ENCODE measurements around the gene MGMT. TPM values are rescaled to one million over a fixed set of nuclear protein-coding genes. Genes with fewer than 3 reads are reported as not detected.

Gene MGMT
- total and polyA plus RNA-seq, 2 of the 4 experiments (the other 2 are of a cell fraction): 11.5 to 17.8 TPM

DNA sequence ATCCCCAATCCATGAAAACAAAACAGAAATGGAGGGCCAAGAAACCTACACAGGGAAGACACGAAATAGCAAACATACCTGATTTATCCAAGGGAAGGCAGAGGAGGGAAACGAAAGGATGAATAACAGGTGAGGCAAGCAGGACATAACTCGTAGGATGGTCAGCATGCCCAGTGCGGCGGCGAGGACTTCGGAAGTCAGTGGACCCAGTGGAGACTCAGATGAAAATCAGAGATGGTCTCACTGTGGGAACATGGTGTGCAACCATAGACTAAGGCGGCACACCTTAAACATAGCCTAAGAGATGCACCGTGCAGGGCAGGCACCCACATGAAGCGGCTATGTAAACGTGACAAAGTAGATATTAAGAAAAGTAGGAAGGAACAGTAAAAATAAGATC, 157.5 kb downstream of the MGMT start:
- BruUV-seq (replicated peaks): no TSS peak
- Histone ChIP-seq H4K5ac (ENCODE audit: low read depth, low read length) (no peak overlapping the region), H3K27ac (ENCODE audit: insufficient read depth, low read length) (no peak overlapping the region), H4K20me1 (ENCODE audit: insufficient read depth, low read length) (no peaks in the 10 kb centered on the region), H3K18ac (ENCODE audit: low read depth, low read length) (no peak overlapping the region), H3K14ac (replicated peaks; ENCODE audit: low read depth, low read length) (no peak overlapping the region), H3K27me3 (ENCODE audit: control insufficient read depth, insufficient read depth, low read length) (no peaks in the 10 kb centered on the region), H3K4me3 (ENCODE audit: insufficient read depth, low read depth, low read length) (no peak overlapping the region), H3K4me1 (ENCODE audit: control insufficient read depth, insufficient read depth, low read length) (peaks cover 10% of the 10 kb centered on the region; the same call in 1 of the 2 replicates), H2BK15ac (ENCODE audit: low read depth, low read length) (no peak overlapping the region), H4K91ac (ENCODE audit: insufficient read depth, low read depth, low read length) (no peak overlapping the region), H2BK120ac (ENCODE audit: low read depth, low read length) (no peak overlapping the region), H4K8ac (ENCODE audit: low read depth in 2 of 2, low read length in 2 of 2) (no peak overlapping the region), H3K4ac (ENCODE audit: low read depth, low read length) (no peak overlapping the region), H2AK9ac (replicated peaks; ENCODE audit: low read depth, low read length, poor library complexity) (no peak overlapping the region), H3K23ac (ENCODE audit: low read depth, low read length) (no peak overlapping the region), H2BK5ac (ENCODE audit: low read depth, low read length, poor library complexity, severe bottlenecking) (no peak overlapping the region), H3K56ac (ENCODE audit: extremely low read depth, insufficient read depth, low read length) (no peak overlapping the region), H3K4me2 (ENCODE audit: low read depth, low read length) (no peak overlapping the region), H2AFZ (replicated peaks; ENCODE audit: low read length, poor library complexity) (no peak overlapping the region), H3K79me1 (ENCODE audit: low read depth in 1 of 2, low read length in 2 of 2) (no peaks in the 10 kb centered on the region; a peak in 1 of 4 replicates), H3K9me3 (ENCODE audit: control insufficient read depth, insufficient read depth, low read length) (peaks cover 2% of the 10 kb centered on the region; the same call in 1 of the 2 replicates), H3K9ac (ENCODE audit: low read depth, low read length) (no peak overlapping the region), H3K9me1 (ENCODE audit: insufficient read depth, low read length) (no peaks in the 10 kb centered on the region; the same call in 1 of the 2 replicates), H3K36me3 (ENCODE audit: control insufficient read depth, insufficient read depth, low read length) (no peaks in the 10 kb centered on the region), H2AK5ac (ENCODE audit: low read depth, low read length) (no peak overlapping the region), H2BK20ac (ENCODE audit: low read depth, low read length) (no peak overlapping the region)
- ChIA-PET POLR2A (ENCODE audit: unreplicated experiment) (interaction anchor here (0.6 kb wide), 1 partner anchor 9 kb away, joined by 6 read pairs; no protein-coding TSS in a partner anchor), CTCF (interaction anchor here (1.2 kb wide), 1 partner anchor 21 kb away, joined by 7 read pairs; no protein-coding TSS in a partner anchor)
- dilution Hi-C loops (cut with HindIII; ENCODE audit: low sequenced_read_pairs, unreplicated experiment): no loop called here
- DNase-seq (no peak), ATAC-seq (ENCODE audit: low read depth) (no peak)
- 100% methylated on average over 1 of the region's 11 CpGs; no CpG with 5 or more reads in 1 of the 2 experiments for WGBS, 2 experiments (ENCODE audit: extremely low coverage in 2 of 2, insufficient read length in 1 of 2)
- in situ Hi-C loops (cut with MboI; ENCODE audit: low sequenced_read_pairs): no loop called here
- intact Hi-C loops (cut with micrococcal nuclease): no loop called here
- TF ChIP-seq, protein P1, sequence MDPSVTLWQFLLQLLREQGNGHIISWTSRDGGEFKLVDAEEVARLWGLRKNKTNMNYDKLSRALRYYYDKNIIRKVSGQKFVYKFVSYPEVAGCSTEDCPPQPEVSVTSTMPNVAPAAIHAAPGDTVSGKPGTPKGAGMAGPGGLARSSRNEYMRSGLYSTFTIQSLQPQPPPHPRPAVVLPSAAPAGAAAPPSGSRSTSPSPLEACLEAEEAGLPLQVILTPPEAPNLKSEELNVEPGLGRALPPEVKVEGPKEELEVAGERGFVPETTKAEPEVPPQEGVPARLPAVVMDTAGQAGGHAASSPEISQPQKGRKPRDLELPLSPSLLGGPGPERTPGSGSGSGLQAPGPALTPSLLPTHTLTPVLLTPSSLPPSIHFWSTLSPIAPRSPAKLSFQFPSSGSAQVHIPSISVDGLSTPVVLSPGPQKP (IDR thresholded peaks at IDR 0.05; ENCODE audit: borderline replicate concordance, low read depth, low read length): no peak
- TF ChIP-seq RAD21 (IDR thresholded peaks at IDR 0.05; ENCODE audit: low read length) (no peak), BHLHE40 (IDR thresholded peaks at IDR 0.05; ENCODE audit: low read depth, low read length) (no peak), CEBPB (IDR thresholded peaks at IDR 0.05; ENCODE audit: low read depth, low read length) (no peak), MAFK (IDR thresholded peaks at IDR 0.05; ENCODE audit: low read depth, low read length) (no peak), MXI1 (IDR thresholded peaks at IDR 0.05; ENCODE audit: borderline replicate concordance, low read depth, low read length) (no peak), NFE2L2 (IDR thresholded peaks at IDR 0.05; ENCODE audit: low read depth, low read length) (no peak), MAZ (IDR thresholded peaks at IDR 0.05; ENCODE audit: borderline replicate concordance, low read depth, low read length) (no peak), FOS (IDR thresholded peaks at IDR 0.05; ENCODE audit: low read depth, low read length) (no peak), CHD1 (IDR thresholded peaks at IDR 0.05; ENCODE audit: low read depth, low read length) (no peak), SMC3 (IDR thresholded peaks at IDR 0.05; ENCODE audit: low read depth, low read length) (no peak)
- TF ChIP-seq, protein P2, sequence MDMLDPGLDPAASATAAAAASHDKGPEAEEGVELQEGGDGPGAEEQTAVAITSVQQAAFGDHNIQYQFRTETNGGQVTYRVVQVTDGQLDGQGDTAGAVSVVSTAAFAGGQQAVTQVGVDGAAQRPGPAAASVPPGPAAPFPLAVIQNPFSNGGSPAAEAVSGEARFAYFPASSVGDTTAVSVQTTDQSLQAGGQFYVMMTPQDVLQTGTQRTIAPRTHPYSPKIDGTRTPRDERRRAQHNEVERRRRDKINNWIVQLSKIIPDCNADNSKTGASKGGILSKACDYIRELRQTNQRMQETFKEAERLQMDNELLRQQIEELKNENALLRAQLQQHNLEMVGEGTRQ (IDR thresholded peaks at IDR 0.05; ENCODE audit: low read depth, low read length): no peak

Data from IMR-90 (cell line).